Measurements from ENCODE around the gene RFC3. TPM values are rescaled to one million over a fixed set of nuclear protein-coding genes. Genes with fewer than 3 reads are reported as not detected.
A peak's percentile ranks its signal among the peaks of the same experiment; 100 is the strongest.
"Not testable (repeated sequence)": the region's sequence is repeated elsewhere in the genome, so short reads cannot be mapped to it uniquely, and the experiment has no call there.

RFC3 gene
- total and polyA plus RNA-seq, 9 donors, result 11.5 to 17.2 (median 14.1) TPM

DNA sequence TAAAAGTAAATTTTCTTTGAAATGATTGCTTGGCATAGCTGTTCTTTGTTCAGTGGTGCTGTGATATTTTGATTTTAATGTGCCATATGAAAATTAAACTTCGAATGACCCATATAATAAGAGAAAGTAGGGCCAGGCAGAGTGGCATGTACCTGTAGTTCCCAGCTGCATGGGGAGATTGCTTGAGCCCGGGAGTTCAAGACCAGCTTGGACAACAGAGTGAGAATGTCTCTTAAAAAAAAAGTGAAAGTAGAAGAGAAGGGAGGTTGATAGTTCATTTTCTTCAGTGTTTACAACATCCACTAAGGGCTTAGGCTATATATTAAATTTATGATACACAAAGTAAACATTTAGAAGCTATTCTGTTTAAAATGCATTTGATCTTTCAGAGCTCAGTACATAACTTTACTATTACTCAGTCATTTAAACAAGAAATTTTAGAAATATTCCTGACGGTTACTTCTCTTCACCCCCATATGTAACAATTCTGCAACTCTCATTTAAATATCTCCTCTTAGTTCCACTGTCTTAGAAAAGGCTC lies 17.2 kb upstream of the RFC3 start:
- Histone ChIP-seq H3K36me3 (ENCODE audit: control insufficient read depth, insufficient read depth, low read length) (no peaks in the 10 kb centered on the region), H3K4me1 (ENCODE audit: control insufficient read depth, insufficient read depth, low read length) (no peaks in the 10 kb centered on the region), H3K9me3 (replicated peaks; ENCODE audit: control insufficient read depth, low read depth, low read length) (no peaks in the 10 kb centered on the region), H3K27me3 (ENCODE audit: control insufficient read depth, insufficient read depth, low read length) (peaks cover 2% of the 10 kb centered on the region), H3K4me3 (ENCODE audit: low read length) (no peak overlapping the region), H3K27ac (ENCODE audit: low read length) (no peak overlapping the region)
- WGBS (ENCODE audit: insufficient coverage), result 53% methylated on average over 3 of the region's 3 CpGs
- DNase-seq, result no peak

DNA sequence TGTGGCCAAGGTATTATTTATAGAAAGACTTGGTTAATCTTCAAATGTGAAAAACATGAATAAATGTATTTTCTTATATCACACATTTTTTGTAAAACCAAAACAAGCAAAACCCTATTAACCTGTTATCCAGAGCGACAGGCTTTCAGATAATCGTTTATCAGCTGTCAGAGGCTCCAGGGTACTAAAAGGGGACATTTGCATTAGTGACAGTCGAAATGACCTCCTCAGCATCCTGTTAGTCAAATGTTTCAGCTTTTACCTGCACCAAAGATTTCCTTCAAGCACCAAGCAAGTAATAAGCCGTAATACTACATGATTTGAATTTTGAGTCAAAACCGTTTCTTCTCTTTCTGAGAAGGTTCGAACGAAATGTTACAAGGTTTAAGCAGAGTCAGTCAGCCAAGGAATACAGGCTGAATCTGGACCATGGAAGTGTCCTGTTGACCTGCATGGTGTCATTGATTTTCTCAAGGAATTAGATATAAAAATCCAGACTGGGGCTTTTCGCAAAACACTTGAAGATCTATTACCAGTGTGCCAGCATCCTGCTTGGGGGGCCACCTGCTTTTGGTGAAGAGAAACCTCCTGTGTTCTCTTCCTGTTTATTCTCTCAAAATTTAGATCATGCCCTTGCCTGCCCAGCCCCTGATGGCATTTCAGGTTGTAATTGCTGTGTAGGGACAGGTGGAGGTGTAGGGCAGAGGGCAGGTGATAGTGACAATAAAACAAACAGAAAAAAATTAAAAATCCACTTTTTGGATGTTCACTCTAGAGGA lies 11.3 kb upstream of the RFC3 start:
- 78% methylated on average over 5 of the region's 8 CpGs for WGBS (ENCODE audit: insufficient coverage)
- no peaks in the 10 kb centered on the region for H3K4me1 ChIP-seq (ENCODE audit: control insufficient read depth, insufficient read depth, low read length)
- no peaks in the 10 kb centered on the region for H3K36me3 ChIP-seq (ENCODE audit: control insufficient read depth, insufficient read depth, low read length)
- peaks cover 5% of the 10 kb centered on the region for H3K27me3 ChIP-seq (ENCODE audit: control insufficient read depth, insufficient read depth, low read length)
- no peak overlapping the region for H3K27ac ChIP-seq (ENCODE audit: low read length)
- DNase-seq, result no peak
- no peaks in the 10 kb centered on the region for H3K9me3 ChIP-seq (replicated peaks; ENCODE audit: control insufficient read depth, low read depth, low read length)
- H3K4me3 ChIP-seq (ENCODE audit: low read length), result no peak overlapping the region

DNA sequence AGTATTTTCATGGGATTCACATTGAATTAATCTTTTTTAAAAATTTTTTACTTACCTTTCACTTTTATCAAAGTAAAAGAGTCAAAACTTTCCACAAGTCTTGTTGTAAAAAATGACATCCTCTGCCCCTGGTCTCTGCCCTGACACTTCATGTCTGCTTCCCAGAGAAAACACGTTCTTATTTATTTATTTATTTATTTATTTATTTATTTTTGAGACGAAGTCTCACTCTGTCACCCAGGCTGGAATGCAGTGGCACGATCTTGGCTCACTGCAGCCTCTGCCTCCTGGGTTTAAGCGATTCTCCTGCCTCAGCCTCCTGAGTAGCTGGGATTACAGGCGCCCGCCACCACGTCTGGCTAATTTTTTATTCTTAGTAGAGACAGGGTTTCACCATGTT lies 5.1 kb upstream of the RFC3 start:
- no CpG with 5 or more reads among the region's 7 CpGs for WGBS (ENCODE audit: insufficient coverage)
- H3K27me3 ChIP-seq (ENCODE audit: control insufficient read depth, insufficient read depth, low read length); H3K27ac ChIP-seq (ENCODE audit: low read length); H3K4me1 ChIP-seq (ENCODE audit: control insufficient read depth, insufficient read depth, low read length); H3K9me3 ChIP-seq (replicated peaks; ENCODE audit: control insufficient read depth, low read depth, low read length); H3K36me3 ChIP-seq (ENCODE audit: control insufficient read depth, insufficient read depth, low read length); H3K4me3 ChIP-seq (ENCODE audit: low read length); DNase-seq: not testable (repeated sequence)

GRCh38 chr13:33815011-33815550 lies 2.9 kb upstream of the RFC3 start:
- no peaks in the 10 kb centered on the region for H3K27me3 ChIP-seq (ENCODE audit: control insufficient read depth, insufficient read depth, low read length)
- WGBS (ENCODE audit: insufficient coverage), result no CpG with 5 or more reads among the region's 1 CpG
- peaks cover 2% of the 10 kb centered on the region for H3K36me3 ChIP-seq (ENCODE audit: control insufficient read depth, insufficient read depth, low read length)
- H3K27ac ChIP-seq (ENCODE audit: low read length), result no peak overlapping the region
- no peak overlapping the region for H3K4me3 ChIP-seq (ENCODE audit: low read length)
- no peaks in the 10 kb centered on the region for H3K9me3 ChIP-seq (replicated peaks; ENCODE audit: control insufficient read depth, low read depth, low read length)
- DNase-seq, result no peak
- no peaks in the 10 kb centered on the region for H3K4me1 ChIP-seq (ENCODE audit: control insufficient read depth, insufficient read depth, low read length)

DNA sequence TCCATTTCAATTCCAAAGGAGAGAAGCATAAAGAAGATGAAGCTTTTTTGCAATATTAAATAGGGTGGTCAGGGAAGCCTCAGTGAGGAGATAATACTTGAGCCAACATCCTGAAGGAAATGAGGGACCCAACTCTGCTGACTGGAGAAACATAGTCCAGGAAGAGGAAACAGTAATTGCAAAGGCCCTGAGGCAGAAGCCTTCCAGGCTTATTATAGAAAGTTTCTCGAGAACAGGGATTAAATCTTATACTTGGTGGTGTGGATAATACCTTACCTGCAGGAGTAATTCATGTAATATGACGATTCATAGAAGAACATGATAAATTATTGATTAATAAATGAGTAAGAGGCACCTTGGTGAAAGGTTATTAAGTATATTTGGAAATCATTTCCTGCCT lies 1.0 kb upstream of the RFC3 start:
- Histone ChIP-seq H3K36me3 (ENCODE audit: control insufficient read depth, insufficient read depth, low read length) (peaks cover 4% of the 10 kb centered on the region), H3K27me3 (ENCODE audit: control insufficient read depth, insufficient read depth, low read length) (no peaks in the 10 kb centered on the region), H3K9me3 (replicated peaks; ENCODE audit: control insufficient read depth, low read depth, low read length) (no peaks in the 10 kb centered on the region), H3K4me3 (ENCODE audit: low read length) (no peak overlapping the region), H3K4me1 (ENCODE audit: control insufficient read depth, insufficient read depth, low read length) (no peaks in the 10 kb centered on the region), H3K27ac (ENCODE audit: low read length) (no peak overlapping the region)
- WGBS (ENCODE audit: insufficient coverage), result 100% methylated on average over 1 of the region's 2 CpGs
- DNase-seq, result no peak

DNA sequence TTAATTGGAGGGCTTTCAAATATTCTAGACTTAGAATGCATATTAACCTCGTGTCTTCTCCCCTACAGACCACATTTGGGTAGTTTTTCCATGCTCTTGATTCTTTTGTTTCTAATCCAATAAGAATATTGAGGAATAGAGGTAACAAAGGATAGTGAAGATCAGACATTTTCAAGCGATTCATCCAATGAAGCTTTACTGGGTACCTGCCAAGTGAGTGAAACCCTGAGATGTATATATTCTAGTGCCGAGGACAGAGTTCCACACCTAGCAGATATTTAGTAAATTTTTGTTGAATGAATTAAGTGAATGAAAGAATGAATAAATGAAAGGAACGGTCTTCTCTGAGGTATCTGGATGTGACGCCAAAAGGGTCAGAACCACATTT lies 442 bp upstream of the RFC3 start:
- no peaks in the 10 kb centered on the region for H3K4me1 ChIP-seq (ENCODE audit: control insufficient read depth, insufficient read depth, low read length)
- peaks cover 4% of the 10 kb centered on the region for H3K36me3 ChIP-seq (ENCODE audit: control insufficient read depth, insufficient read depth, low read length)
- H3K4me3 ChIP-seq (ENCODE audit: low read length), result peak overlapping the region; percentile 94
- no peak for DNase-seq
- 48% methylated on average over 2 of the region's 5 CpGs for WGBS (ENCODE audit: insufficient coverage)
- no peaks in the 10 kb centered on the region for H3K27me3 ChIP-seq (ENCODE audit: control insufficient read depth, insufficient read depth, low read length)
- peak overlapping the region; percentile 91 for H3K27ac ChIP-seq (ENCODE audit: low read length)
- no peaks in the 10 kb centered on the region for H3K9me3 ChIP-seq (replicated peaks; ENCODE audit: control insufficient read depth, low read depth, low read length)

GRCh38 chr13:33825083-33825482 lies 7.1 kb downstream of the RFC3 start:
- Histone ChIP-seq H3K4me1 (ENCODE audit: control insufficient read depth, insufficient read depth, low read length) (no peaks in the 10 kb centered on the region), H3K4me3 (ENCODE audit: low read length) (no peak overlapping the region), H3K27ac (ENCODE audit: low read length) (no peak overlapping the region), H3K27me3 (ENCODE audit: control insufficient read depth, insufficient read depth, low read length) (no peaks in the 10 kb centered on the region), H3K36me3 (ENCODE audit: control insufficient read depth, insufficient read depth, low read length) (peaks cover 13% of the 10 kb centered on the region), H3K9me3 (replicated peaks; ENCODE audit: control insufficient read depth, low read depth, low read length) (no peaks in the 10 kb centered on the region)
- no peak for DNase-seq
- WGBS (ENCODE audit: insufficient coverage), result no CpG with 5 or more reads among the region's 4 CpGs

GRCh38 chr13:33827139-33827538 lies 9.2 kb downstream of the RFC3 start:
- Histone ChIP-seq H3K4me3 (ENCODE audit: low read length) (no peak overlapping the region), H3K36me3 (ENCODE audit: control insufficient read depth, insufficient read depth, low read length) (peaks cover 20% of the 10 kb centered on the region), H3K27ac (ENCODE audit: low read length) (no peak overlapping the region), H3K9me3 (replicated peaks; ENCODE audit: control insufficient read depth, low read depth, low read length) (no peaks in the 10 kb centered on the region), H3K27me3 (ENCODE audit: control insufficient read depth, insufficient read depth, low read length) (no peaks in the 10 kb centered on the region), H3K4me1 (ENCODE audit: control insufficient read depth, insufficient read depth, low read length) (no peaks in the 10 kb centered on the region)
- DNase-seq, result no peak
- no CpG with 5 or more reads among the region's 2 CpGs for WGBS (ENCODE audit: insufficient coverage)

- H3K36me3 ChIP-seq (ENCODE audit: control insufficient read depth, insufficient read depth, low read length), result peaks cover 20% of the 10 kb centered on the region
- no peak for DNase-seq
- no peaks in the 10 kb centered on the region for H3K27me3 ChIP-seq (ENCODE audit: control insufficient read depth, insufficient read depth, low read length)
- H3K4me1 ChIP-seq (ENCODE audit: control insufficient read depth, insufficient read depth, low read length), result no peaks in the 10 kb centered on the region
- H3K4me3 ChIP-seq (ENCODE audit: low read length), result no peak overlapping the region
- H3K9me3 ChIP-seq (replicated peaks; ENCODE audit: control insufficient read depth, low read depth, low read length), result no peaks in the 10 kb centered on the region
- WGBS (ENCODE audit: insufficient coverage), result 85% methylated on average over 3 of the region's 7 CpGs
- no peak overlapping the region for H3K27ac ChIP-seq (ENCODE audit: low read length)
Measured at GRCh38 chr13:33828431-33829129, 10.6 kb downstream of the RFC3 start.

DNA sequence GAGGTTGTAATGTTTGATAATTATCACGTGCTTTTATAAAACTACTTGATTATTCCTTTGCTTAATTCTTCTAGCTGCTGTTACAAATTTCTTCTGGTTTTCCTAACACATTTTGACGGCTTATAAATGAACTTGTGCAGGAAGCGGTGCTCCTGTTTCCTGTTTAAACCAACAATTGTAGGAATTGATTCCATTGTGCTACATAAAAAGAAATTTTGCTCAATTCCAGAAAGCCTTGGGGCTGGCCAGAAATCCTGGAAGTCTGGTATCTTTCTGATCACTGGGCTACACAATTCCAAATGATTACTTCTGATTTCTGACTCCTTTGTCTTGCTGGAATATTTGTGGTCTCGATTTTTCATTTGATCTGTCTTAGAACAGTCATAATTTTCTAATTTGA lies 14.9 kb downstream of the RFC3 start:
- Histone ChIP-seq H3K4me3 (ENCODE audit: low read length) (no peak overlapping the region), H3K36me3 (ENCODE audit: control insufficient read depth, insufficient read depth, low read length) (peaks cover 27% of the 10 kb centered on the region), H3K27ac (ENCODE audit: low read length) (peak overlapping the region; percentile 53), H3K27me3 (ENCODE audit: control insufficient read depth, insufficient read depth, low read length) (no peaks in the 10 kb centered on the region), H3K9me3 (replicated peaks; ENCODE audit: control insufficient read depth, low read depth, low read length) (no peaks in the 10 kb centered on the region), H3K4me1 (ENCODE audit: control insufficient read depth, insufficient read depth, low read length) (no peaks in the 10 kb centered on the region)
- WGBS (ENCODE audit: insufficient coverage), result 40% methylated on average over 1 of the region's 4 CpGs
- DNase-seq, result peak; percentile 22

All from muscle of leg (tissue), 11 donors.